ENCODE data around the gene NUP133. TPM values are rescaled to one million over a fixed set of nuclear protein-coding genes. Genes with fewer than 3 reads are reported as not detected.

NUP133 gene
- polyA plus RNA-seq, 3 donors = 9.0 to 12.8 (median 12.4) TPM

DNA sequence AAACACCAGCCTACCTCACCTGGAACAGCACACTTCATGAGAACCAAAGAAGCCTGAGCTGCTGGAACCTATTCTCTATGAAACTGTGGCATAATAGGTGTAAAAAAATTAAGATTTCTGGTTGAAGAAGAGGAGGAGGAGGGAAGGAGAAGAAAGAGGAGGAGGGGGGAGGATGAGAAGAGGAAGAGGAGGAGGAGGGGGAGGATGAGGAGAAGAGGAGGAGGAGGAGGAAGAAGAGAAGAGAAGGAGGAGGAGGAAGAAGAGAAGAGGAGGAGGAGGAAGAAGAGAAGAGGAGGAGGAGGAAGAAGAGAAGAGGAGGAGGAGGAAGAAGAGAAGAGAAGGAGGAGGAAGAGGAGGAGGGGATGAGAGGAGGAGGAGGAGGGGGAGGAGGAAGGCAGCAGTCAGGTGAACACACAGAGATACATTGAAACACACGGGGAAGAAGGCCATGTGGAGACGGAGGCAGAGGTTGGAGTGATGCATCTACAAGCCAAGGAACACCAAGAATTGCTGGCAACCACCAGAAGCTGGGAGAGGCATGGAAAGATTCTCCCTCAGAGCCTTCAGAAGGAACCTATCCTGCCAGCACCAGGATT is 82.5 kb downstream of the NUP133 start:
- no peak overlapping the region for H3K27ac Mint-ChIP-seq
- peaks cover 2% of the 10 kb centered on the region for H3K4me1 Mint-ChIP-seq
- peaks cover 0 to 16% (median 12%) of the 10 kb centered on the region in 7 donors for H3K9me3 Mint-ChIP-seq
- Histone ChIP-seq H3K4me2 (replicated peaks; ENCODE audit: extremely low read depth, low read length, poor library complexity, severe bottlenecking) (no peak overlapping the region), H3K27me3 (ENCODE audit: control insufficient read depth in 2 of 2, insufficient read depth in 2 of 2, low read length in 2 of 2) (peaks cover 16 to 42% of the 10 kb centered on the region in 2 donors), H3K4me3 (replicated peaks in 1 of 3; ENCODE audit: low read depth in 2 of 3, low read length in 3 of 3) (no peak overlapping the region), H3K36me3 (replicated peaks in 1 of 2; ENCODE audit: control insufficient read depth in 1 of 2, insufficient read depth in 2 of 2, low read length in 2 of 2) (no peaks in the 10 kb centered on the region), H3K9me3 (replicated peaks in 1 of 2; ENCODE audit: control insufficient read depth in 1 of 2, insufficient read depth in 1 of 2, low read length in 2 of 2) (peaks cover 0 to 8% of the 10 kb centered on the region in 2 donors), H2AFZ (ENCODE audit: insufficient read depth, low read depth, low read length, poor library complexity, severe bottlenecking) (no peak overlapping the region), H3K9ac (ENCODE audit: insufficient read depth, low read length, poor library complexity, severe bottlenecking) (no peak overlapping the region), H3K27ac (ENCODE audit: low read depth in 1 of 2, low read length in 2 of 2) (no peak overlapping the region), H3K79me2 (ENCODE audit: insufficient read depth, low read length) (no peaks in the 10 kb centered on the region), H4K20me1 (ENCODE audit: insufficient read depth, low read length) (no peaks in the 10 kb centered on the region), H3K4me1 (ENCODE audit: control insufficient read depth in 1 of 2, insufficient read depth in 2 of 2, low read length in 2 of 2) (no peaks in the 10 kb centered on the region)
- no peak for DNase-seq
- H3K4me3 Mint-ChIP-seq = no peak overlapping the region
- TF ChIP-seq, protein P1, sequence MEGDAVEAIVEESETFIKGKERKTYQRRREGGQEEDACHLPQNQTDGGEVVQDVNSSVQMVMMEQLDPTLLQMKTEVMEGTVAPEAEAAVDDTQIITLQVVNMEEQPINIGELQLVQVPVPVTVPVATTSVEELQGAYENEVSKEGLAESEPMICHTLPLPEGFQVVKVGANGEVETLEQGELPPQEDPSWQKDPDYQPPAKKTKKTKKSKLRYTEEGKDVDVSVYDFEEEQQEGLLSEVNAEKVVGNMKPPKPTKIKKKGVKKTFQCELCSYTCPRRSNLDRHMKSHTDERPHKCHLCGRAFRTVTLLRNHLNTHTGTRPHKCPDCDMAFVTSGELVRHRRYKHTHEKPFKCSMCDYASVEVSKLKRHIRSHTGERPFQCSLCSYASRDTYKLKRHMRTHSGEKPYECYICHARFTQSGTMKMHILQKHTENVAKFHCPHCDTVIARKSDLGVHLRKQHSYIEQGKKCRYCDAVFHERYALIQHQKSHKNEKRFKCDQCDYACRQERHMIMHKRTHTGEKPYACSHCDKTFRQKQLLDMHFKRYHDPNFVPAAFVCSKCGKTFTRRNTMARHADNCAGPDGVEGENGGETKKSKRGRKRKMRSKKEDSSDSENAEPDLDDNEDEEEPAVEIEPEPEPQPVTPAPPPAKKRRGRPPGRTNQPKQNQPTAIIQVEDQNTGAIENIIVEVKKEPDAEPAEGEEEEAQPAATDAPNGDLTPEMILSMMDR (IDR thresholded peaks at IDR 0.05) = no peak
- peaks cover 0 to 3% of the 10 kb centered on the region in 2 donors for H3K36me3 Mint-ChIP-seq
- WGBS (ENCODE audit: insufficient coverage) = 71% methylated on average over 2 of the region's 2 CpGs
- intact Hi-C loops (cut with micrococcal nuclease) = no loop called here
- peaks cover 40 to 68% (median 45%) of the 10 kb centered on the region in 3 donors for H3K27me3 Mint-ChIP-seq (ENCODE audit: low read depth in 3 of 3)

DNA sequence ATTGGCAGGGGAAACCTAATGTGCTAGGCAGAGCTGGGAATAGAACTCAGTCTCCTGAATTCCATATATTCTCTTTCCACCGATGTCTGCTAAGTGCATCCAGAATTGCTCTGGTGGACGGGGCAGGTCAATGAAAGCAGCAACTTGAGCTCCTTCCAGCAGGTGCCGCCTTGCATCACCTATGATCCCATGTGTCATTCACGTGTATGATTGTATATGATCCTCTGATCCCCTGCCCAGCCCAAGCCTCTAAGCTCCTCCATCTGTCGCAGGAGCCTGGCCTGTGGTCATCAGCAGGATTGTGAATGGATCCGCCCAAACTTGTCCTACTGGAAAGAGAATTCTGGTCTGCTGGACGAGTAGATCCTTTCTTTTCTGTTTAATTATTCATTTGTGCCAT is 87.4 kb downstream of the NUP133 start:
- Histone ChIP-seq H3K4me1 (ENCODE audit: control insufficient read depth in 1 of 2, insufficient read depth in 2 of 2, low read length in 2 of 2) (no peaks in the 10 kb centered on the region), H3K4me2 (replicated peaks; ENCODE audit: extremely low read depth, low read length, poor library complexity, severe bottlenecking) (no peak overlapping the region), H4K20me1 (ENCODE audit: insufficient read depth, low read length) (no peaks in the 10 kb centered on the region), H3K9me3 (replicated peaks in 1 of 2; ENCODE audit: control insufficient read depth in 1 of 2, insufficient read depth in 1 of 2, low read length in 2 of 2) (no peaks in the 10 kb centered on the region), H3K9ac (ENCODE audit: insufficient read depth, low read length, poor library complexity, severe bottlenecking) (no peak overlapping the region), H3K79me2 (ENCODE audit: insufficient read depth, low read length) (no peaks in the 10 kb centered on the region), H2AFZ (ENCODE audit: insufficient read depth, low read depth, low read length, poor library complexity, severe bottlenecking) (no peak overlapping the region), H3K27me3 (ENCODE audit: control insufficient read depth in 2 of 2, insufficient read depth in 2 of 2, low read length in 2 of 2) (no peaks in the 10 kb centered on the region), H3K27ac (ENCODE audit: low read depth in 1 of 2, low read length in 2 of 2) (no peak overlapping the region), H3K36me3 (replicated peaks in 1 of 2; ENCODE audit: control insufficient read depth in 1 of 2, insufficient read depth in 2 of 2, low read length in 2 of 2) (no peaks in the 10 kb centered on the region), H3K4me3 (replicated peaks in 1 of 3; ENCODE audit: low read depth in 2 of 3, low read length in 3 of 3) (no peak overlapping the region)
- TF ChIP-seq, protein P1 (IDR thresholded peaks at IDR 0.05) = no peak
- H3K36me3 Mint-ChIP-seq = peaks cover 0 to 1% of the 10 kb centered on the region in 2 donors
- H3K9me3 Mint-ChIP-seq = peaks cover 0 to 14% (median 10%) of the 10 kb centered on the region in 7 donors
- 88% methylated on average over 3 of the region's 7 CpGs for WGBS (ENCODE audit: insufficient coverage)
- H3K27me3 Mint-ChIP-seq (ENCODE audit: low read depth in 3 of 3) = peaks cover 12 to 35% (median 27%) of the 10 kb centered on the region in 3 donors
- DNase-seq = no peak
- intact Hi-C loops (cut with micrococcal nuclease) = no loop called here
- H3K27ac Mint-ChIP-seq = no peak overlapping the region
- H3K4me3 Mint-ChIP-seq = peak overlapping the region in 1 of 2 donors; percentile 32
- H3K4me1 Mint-ChIP-seq = no peaks in the 10 kb centered on the region
